CD14-positive monocyte (primary cell): ENCODE data around the gene CD151. TPM values are rescaled to one million over a fixed set of nuclear protein-coding genes. Genes with fewer than 3 reads are reported as not detected.

Experiments used
- DNase-seq, 3 donors: peaks; one replicate each; pipeline ENCODE4 v3.0.0-alpha.2; 2011 to 2022
- H2AFZ ChIP-seq: 2 replicates; pipeline ENCODE4 v1.6.0; 2012; ENCODE audit warnings: mild to moderate bottlenecking, low read depth, low read length, inconsistent platforms; ENCODE audit not compliant: insufficient read depth, poor library complexity, severe bottlenecking
- H3K27ac ChIP-seq, 2 donors: 1 replicate in 1 of 2; 2 replicates in 1 of 2; pipeline ENCODE4 v1.5.1; 2012 to 2013; ENCODE audit warnings: low read length in 2 of 2, control low read depth in 1 of 2, inconsistent platforms in 1 of 2, low read depth in 1 of 2, mild to moderate bottlenecking in 1 of 2
- H3K27me3 ChIP-seq, 2 donors: one replicate each; pipeline versions ENCODE4 v1.6.0 to v1.6.1; 2011 to 2013; ENCODE audit warnings: low read length in 2 of 2; ENCODE audit not compliant: control insufficient read depth in 2 of 2, insufficient read depth in 2 of 2
- H3K36me3 ChIP-seq, 2 donors: replicated peaks in 1 of 2; 1 replicate in 1 of 2; 2 replicates in 1 of 2; pipeline versions ENCODE4 v1.5.1 to v1.6.1; 2012 to 2013; ENCODE audit warnings: low read length in 2 of 2, control low read depth in 1 of 2, inconsistent platforms in 1 of 2, mild to moderate bottlenecking in 1 of 2; ENCODE audit not compliant: insufficient read depth in 2 of 2, control insufficient read depth in 1 of 2
- H3K4me1 ChIP-seq, 2 donors: 1 replicate in 1 of 2; 2 replicates in 1 of 2; pipeline versions ENCODE4 v1.5.1 to v1.6.1; 2012 to 2013; ENCODE audit warnings: low read length in 2 of 2, control low read depth in 1 of 2, inconsistent platforms in 1 of 2, mild to moderate bottlenecking in 1 of 2, moderate library complexity in 1 of 2; ENCODE audit not compliant: insufficient read depth in 2 of 2, control insufficient read depth in 1 of 2
- H3K4me2 ChIP-seq: replicated peaks from 2 replicates; pipeline ENCODE3; 2012; ENCODE audit warnings: low read length, moderate library complexity, mild to moderate bottlenecking; ENCODE audit not compliant: poor library complexity, severe bottlenecking; ENCODE audit errors: extremely low read depth
- H3K4me3 ChIP-seq, 3 experiments: fragments of 200-600 bp in 1 of 3; sonication (generic) in 1 of 3; replicated peaks in 1 of 3; 1 replicate in 2 of 3; 2 replicates in 1 of 3; pipeline ENCODE4 v1.5.1; 2011 to 2013; ENCODE audit warnings: low read length in 3 of 3, mild to moderate bottlenecking in 3 of 3, control low read depth in 2 of 3, low read depth in 2 of 3, inconsistent platforms in 1 of 3, moderate library complexity in 1 of 3
- H3K79me2 ChIP-seq: 2 replicates; pipeline ENCODE4 v1.6.0; 2012; ENCODE audit warnings: mild to moderate bottlenecking, control low read depth, inconsistent platforms, low read length, moderate library complexity; ENCODE audit not compliant: insufficient read depth
- H3K9ac ChIP-seq: 2 replicates; pipeline ENCODE4 v1.6.0; 2017; ENCODE audit warnings: low read length, mild to moderate bottlenecking; ENCODE audit not compliant: insufficient read depth, poor library complexity, severe bottlenecking
- H3K9me3 ChIP-seq, 2 donors: replicated peaks in 1 of 2; 1 replicate in 1 of 2; 2 replicates in 1 of 2; pipeline versions ENCODE4 v1.5.1 to v1.6.1; 2012 to 2013; ENCODE audit warnings: low read length in 2 of 2, control low read depth in 1 of 2; ENCODE audit not compliant: control insufficient read depth in 1 of 2, insufficient read depth in 1 of 2
- H4K20me1 ChIP-seq: 2 replicates; pipeline ENCODE4 v1.6.0; 2012; ENCODE audit warnings: mild to moderate bottlenecking, low read length, control low read depth, moderate library complexity; ENCODE audit not compliant: insufficient read depth
- H3K27ac Mint-ChIP-seq, 7 donors: one replicate each; pipeline ENCODE4 v1.8.0; 2020; ENCODE audit warnings: mild to moderate bottlenecking in 7 of 7, mixed read lengths in 7 of 7, moderate library complexity in 6 of 7, inconsistent platforms in 2 of 7
- H3K27me3 Mint-ChIP-seq, 3 donors: one replicate each; pipeline ENCODE4 v1.8.0; 2021 to 2022; ENCODE audit warnings: low read depth in 3 of 3, mild to moderate bottlenecking in 3 of 3, mixed read lengths in 3 of 3, moderate library complexity in 3 of 3, inconsistent platforms in 1 of 3
- H3K36me3 Mint-ChIP-seq, 2 donors: one replicate each; pipeline ENCODE4 v1.8.0; 2020; ENCODE audit warnings: mixed read lengths in 2 of 2, inconsistent platforms in 1 of 2, mild to moderate bottlenecking in 1 of 2
- H3K4me1 Mint-ChIP-seq: one replicate; pipeline ENCODE4 v1.8.0; 2020; ENCODE audit warnings: mild to moderate bottlenecking, mixed read lengths
- H3K4me3 Mint-ChIP-seq, 2 donors: one replicate each; pipeline ENCODE4 v1.8.0; 2020; ENCODE audit warnings: mild to moderate bottlenecking in 2 of 2, mixed read lengths in 2 of 2, moderate library complexity in 1 of 2
- H3K9me3 Mint-ChIP-seq, 7 donors: one replicate each; pipeline ENCODE4 v1.8.0; 2020 to 2022; ENCODE audit warnings: mixed read lengths in 7 of 7, mild to moderate bottlenecking in 6 of 7, moderate library complexity in 6 of 7, inconsistent platforms in 2 of 7
- WGBS: methylation state at CpG from one replicate; pipeline ENCODE4 v1.1.5; 2013; ENCODE audit warnings: missing lambda C conversion rate; ENCODE audit not compliant: insufficient coverage; 5-methylcytosine and 5-hydroxymethylcytosine counted together
- intact Hi-C, 2 donors: fragments of 100-400 bp; cut with micrococcal nuclease; formaldehyde crosslinking; loops; one replicate each; pipeline versions ENCODE4 v1.15.0 to v1.15.1; 2023
- polyA plus RNA-seq, 3 donors: library from polyadenylated mRNA; depleted of rRNA in 1 of 3; unstranded in 2 of 3; stranded (reverse) in 1 of 3; fragments of 300-500 nt in 2 of 3; fragments of >200 nt in 1 of 3; fragmentation: Illumina TruSeq in 2 of 3; gene quantifications; 1 replicate in 2 of 3; 2 replicates in 1 of 3; pipeline ENCODE4 v1.2.3, GENCODE V29; 2012 to 2021
- TF ChIP-seq, protein P1 (sequence below): fragments of 200-600 bp; IDR thresholded peaks from one replicate; pipeline ENCODE4 v1.8.0; 2022; ENCODE audit warnings: antibody characterized with exemption, mild to moderate bottlenecking

Gene CD151
- polyA plus RNA-seq, 3 donors: 18.1 to 200 (median 57.4) TPM

- DNase-seq: no peak
- peaks cover 29 to 33% of the 10 kb centered on the region in 2 donors for H3K4me1 ChIP-seq
- no peaks in the 10 kb centered on the region for H3K9me3 Mint-ChIP-seq
Observed at GRCh38 chr11:794013-794765, 38.6 kb upstream of the CD151 start.

More at GRCh38 chr11:794013-794765, 38.6 kb upstream of the CD151 start:
- TF ChIP-seq, protein P1, sequence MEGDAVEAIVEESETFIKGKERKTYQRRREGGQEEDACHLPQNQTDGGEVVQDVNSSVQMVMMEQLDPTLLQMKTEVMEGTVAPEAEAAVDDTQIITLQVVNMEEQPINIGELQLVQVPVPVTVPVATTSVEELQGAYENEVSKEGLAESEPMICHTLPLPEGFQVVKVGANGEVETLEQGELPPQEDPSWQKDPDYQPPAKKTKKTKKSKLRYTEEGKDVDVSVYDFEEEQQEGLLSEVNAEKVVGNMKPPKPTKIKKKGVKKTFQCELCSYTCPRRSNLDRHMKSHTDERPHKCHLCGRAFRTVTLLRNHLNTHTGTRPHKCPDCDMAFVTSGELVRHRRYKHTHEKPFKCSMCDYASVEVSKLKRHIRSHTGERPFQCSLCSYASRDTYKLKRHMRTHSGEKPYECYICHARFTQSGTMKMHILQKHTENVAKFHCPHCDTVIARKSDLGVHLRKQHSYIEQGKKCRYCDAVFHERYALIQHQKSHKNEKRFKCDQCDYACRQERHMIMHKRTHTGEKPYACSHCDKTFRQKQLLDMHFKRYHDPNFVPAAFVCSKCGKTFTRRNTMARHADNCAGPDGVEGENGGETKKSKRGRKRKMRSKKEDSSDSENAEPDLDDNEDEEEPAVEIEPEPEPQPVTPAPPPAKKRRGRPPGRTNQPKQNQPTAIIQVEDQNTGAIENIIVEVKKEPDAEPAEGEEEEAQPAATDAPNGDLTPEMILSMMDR: no peak
- no peak overlapping the region for H3K4me2 ChIP-seq
- Mint-ChIP-seq H3K36me3 (peaks cover 15 to 17% of the 10 kb centered on the region in 2 donors), H3K27ac (no peak overlapping the region), H3K4me1 (peaks cover 18% of the 10 kb centered on the region), H3K4me3 (no peak overlapping the region), H3K27me3 (peaks cover 7 to 16% (median 14%) of the 10 kb centered on the region in 3 donors)
- H3K36me3 ChIP-seq: peaks cover 5 to 9% of the 10 kb centered on the region in 2 donors
- H3K9me3 ChIP-seq: no peaks in the 10 kb centered on the region
- no peak overlapping the region for H3K27ac ChIP-seq
- H3K79me2 ChIP-seq: peaks cover 15% of the 10 kb centered on the region
- H3K9ac ChIP-seq: no peak overlapping the region
- no peak overlapping the region for H3K4me3 ChIP-seq
- intact Hi-C loops: no loop called here
- WGBS: 98% methylated on average over 29 of the region's 31 CpGs
- peaks cover 9% of the 10 kb centered on the region for H4K20me1 ChIP-seq
- no peak overlapping the region for H2AFZ ChIP-seq
- peaks cover 3 to 12% of the 10 kb centered on the region in 2 donors for H3K27me3 ChIP-seq
